ENCODE measurements around the gene HOXA5.

HOXA5 gene

GRCh38 chr7:27153526-27153925, 10.0 kb upstream of the HOXA5 start:
- H3K36me3 Mint-ChIP-seq (ENCODE audit: low read depth) = peaks cover 39% of the 10 kb centered on the region
- peaks cover 4% of the 10 kb centered on the region for H3K27me3 Mint-ChIP-seq (ENCODE audit: low read depth)
- peak overlapping the region; percentile 95 to 98 (median 96) for H3K4me3 Mint-ChIP-seq
- peaks cover 41% of the 10 kb centered on the region for H3K4me1 Mint-ChIP-seq
- peak overlapping the region; percentile 97 to 100 (median 99) for H3K27ac Mint-ChIP-seq
- no peak for TF ChIP-seq CTCF (IDR thresholded peaks at IDR 0.05; ENCODE audit: unreplicated experiment in 3 of 3)
- no peaks in the 10 kb centered on the region for H3K9me3 Mint-ChIP-seq

GRCh38 chr7:27152816-27153442, 9.4 kb upstream of the HOXA5 start:
- no peak for TF ChIP-seq CTCF (IDR thresholded peaks at IDR 0.05; ENCODE audit: unreplicated experiment in 3 of 3)
- peak overlapping the region; percentile 97 to 100 (median 99) for H3K27ac Mint-ChIP-seq
- peaks cover 41% of the 10 kb centered on the region for H3K4me1 Mint-ChIP-seq

GRCh38 chr7:27151931-27152815, 8.7 kb upstream of the HOXA5 start, which contains the start of gene HOXA3:
Gene HOXA3 (minus strand): TSS chr7:27152583. CDS start chr7:27110640, 41,943 bp downstream.
- peaks cover 40% of the 10 kb centered on the region for H3K4me1 Mint-ChIP-seq
- peak within 1 kb of the TSS; percentile 95 to 98 (median 96) for H3K4me3 Mint-ChIP-seq
- H3K27me3 Mint-ChIP-seq (ENCODE audit: low read depth) = peaks cover 4% of the 10 kb centered on the region
- no peaks in the 10 kb centered on the region for H3K9me3 Mint-ChIP-seq
- peaks cover 48% of the 10 kb centered on the region for H3K36me3 Mint-ChIP-seq (ENCODE audit: low read depth)
- no peak for TF ChIP-seq CTCF (IDR thresholded peaks at IDR 0.05; ENCODE audit: unreplicated experiment in 3 of 3)
- peak within 1 kb of the TSS; percentile 97 to 100 (median 99) for H3K27ac Mint-ChIP-seq

More at GRCh38 chr7:27152816-27153442, 9.4 kb upstream of the HOXA5 start:
- peaks cover 4% of the 10 kb centered on the region for H3K27me3 Mint-ChIP-seq (ENCODE audit: low read depth)
- H3K36me3 Mint-ChIP-seq (ENCODE audit: low read depth) = peaks cover 45% of the 10 kb centered on the region
- H3K9me3 Mint-ChIP-seq = no peaks in the 10 kb centered on the region
- peak overlapping the region; percentile 95 to 98 (median 96) for H3K4me3 Mint-ChIP-seq

GRCh38 chr7:27151341-27151930, 8.0 kb upstream of the HOXA5 start:
- H3K4me3 Mint-ChIP-seq = peak overlapping the region; percentile 95 to 98 (median 96)
- no peak for TF ChIP-seq CTCF (IDR thresholded peaks at IDR 0.05; ENCODE audit: unreplicated experiment in 3 of 3)
- H3K27ac Mint-ChIP-seq = peak overlapping the region; percentile 97 to 100 (median 99)
- peaks cover 3% of the 10 kb centered on the region for H3K27me3 Mint-ChIP-seq (ENCODE audit: low read depth)
- no peaks in the 10 kb centered on the region for H3K9me3 Mint-ChIP-seq
- H3K36me3 Mint-ChIP-seq (ENCODE audit: low read depth) = peaks cover 55% of the 10 kb centered on the region
- H3K4me1 Mint-ChIP-seq = peaks cover 48% of the 10 kb centered on the region

DNA sequence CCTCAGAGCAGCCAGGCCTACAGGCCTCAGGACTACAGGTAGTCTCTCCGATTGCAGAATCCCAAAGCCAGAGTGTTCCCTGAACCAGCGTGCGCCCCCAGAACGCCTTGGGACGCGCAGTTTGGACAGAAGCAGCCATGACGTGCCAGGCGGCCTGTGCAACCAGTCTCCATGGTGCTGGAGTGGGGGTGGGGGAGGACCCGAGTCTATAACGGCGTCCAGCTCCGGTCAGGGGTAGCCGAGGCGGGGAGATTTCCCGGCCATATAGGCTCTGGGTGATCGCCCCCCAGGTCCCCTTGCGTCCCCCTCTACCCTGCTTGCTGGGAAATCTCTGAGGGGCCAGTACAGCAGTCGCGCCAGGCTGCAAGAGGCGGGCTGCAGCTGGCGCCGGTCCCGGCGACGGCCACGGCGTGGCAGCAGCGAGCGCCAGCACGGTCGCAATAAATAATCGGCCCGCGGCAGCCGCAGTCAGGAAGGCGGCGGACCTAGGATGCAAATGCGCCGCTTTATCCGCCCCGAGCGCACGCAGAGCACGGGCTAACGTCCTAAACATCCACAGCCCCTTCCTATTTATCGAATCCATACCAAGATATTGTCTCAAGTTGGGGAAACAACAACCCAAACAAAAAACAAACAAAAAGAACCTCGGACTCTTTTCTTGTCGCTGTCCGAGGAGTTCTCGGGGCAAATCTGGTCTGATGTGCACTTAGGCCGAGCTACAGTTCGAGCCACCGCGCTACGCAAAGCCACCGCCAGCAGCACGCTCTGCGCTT, 7.3 kb upstream of the HOXA5 start:
- peak overlapping the region; percentile 97 to 100 (median 99) for H3K27ac Mint-ChIP-seq
- no peaks in the 10 kb centered on the region for H3K9me3 Mint-ChIP-seq
- H3K4me1 Mint-ChIP-seq = peaks cover 54% of the 10 kb centered on the region
- peaks cover 62% of the 10 kb centered on the region for H3K36me3 Mint-ChIP-seq (ENCODE audit: low read depth)
- H3K27me3 Mint-ChIP-seq (ENCODE audit: low read depth) = no peaks in the 10 kb centered on the region
- H3K4me3 Mint-ChIP-seq = peak overlapping the region; percentile 95 to 98 (median 96)
- TF ChIP-seq CTCF (IDR thresholded peaks at IDR 0.05; ENCODE audit: unreplicated experiment in 3 of 3) = peak; percentile 88 to 96 (median 94)

Measured in nephron (organoid).